GM12864 (cell line): ENCODE results near the gene SMC3.
"Not testable (repeated sequence)": the region's sequence is repeated elsewhere in the genome, so short reads cannot be mapped to it uniquely, and the experiment has no call there.

Experiments
- DNase-seq: peaks from one replicate; pipeline ENCODE4 v3.0.0-alpha.2; 2011; ENCODE audit warnings: low read depth
- H3K4me3 ChIP-seq: 2 replicates; pipeline ENCODE4 v1.5.1; 2011; ENCODE audit warnings: mild to moderate bottlenecking, low read depth, low read length, control low read depth
- TF ChIP-seq, protein P1 (sequence below): IDR thresholded peaks from 2 replicates; pipeline ENCODE4 v1.5.1; 2011; ENCODE audit warnings: low read depth, mild to moderate bottlenecking, moderate library complexity, low read length, control low read depth, inconsistent platforms; ENCODE audit errors: missing control alignments

SMC3 gene

GRCh38 chr10:110608087-110608486 lies 40.6 kb downstream of the SMC3 start:
- no peak for DNase-seq
- TF ChIP-seq, protein P1, sequence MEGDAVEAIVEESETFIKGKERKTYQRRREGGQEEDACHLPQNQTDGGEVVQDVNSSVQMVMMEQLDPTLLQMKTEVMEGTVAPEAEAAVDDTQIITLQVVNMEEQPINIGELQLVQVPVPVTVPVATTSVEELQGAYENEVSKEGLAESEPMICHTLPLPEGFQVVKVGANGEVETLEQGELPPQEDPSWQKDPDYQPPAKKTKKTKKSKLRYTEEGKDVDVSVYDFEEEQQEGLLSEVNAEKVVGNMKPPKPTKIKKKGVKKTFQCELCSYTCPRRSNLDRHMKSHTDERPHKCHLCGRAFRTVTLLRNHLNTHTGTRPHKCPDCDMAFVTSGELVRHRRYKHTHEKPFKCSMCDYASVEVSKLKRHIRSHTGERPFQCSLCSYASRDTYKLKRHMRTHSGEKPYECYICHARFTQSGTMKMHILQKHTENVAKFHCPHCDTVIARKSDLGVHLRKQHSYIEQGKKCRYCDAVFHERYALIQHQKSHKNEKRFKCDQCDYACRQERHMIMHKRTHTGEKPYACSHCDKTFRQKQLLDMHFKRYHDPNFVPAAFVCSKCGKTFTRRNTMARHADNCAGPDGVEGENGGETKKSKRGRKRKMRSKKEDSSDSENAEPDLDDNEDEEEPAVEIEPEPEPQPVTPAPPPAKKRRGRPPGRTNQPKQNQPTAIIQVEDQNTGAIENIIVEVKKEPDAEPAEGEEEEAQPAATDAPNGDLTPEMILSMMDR, result no peak
- H3K4me3 ChIP-seq, result no peak overlapping the region

GRCh38 chr10:110609605-110610004 lies 42.1 kb downstream of the SMC3 start:
- no peak overlapping the region for H3K4me3 ChIP-seq
- DNase-seq, result no peak
- TF ChIP-seq, protein P1, result no peak

GRCh38 chr10:110610308-110610774 lies 42.8 kb downstream of the SMC3 start:
- DNase-seq, result no peak
- TF ChIP-seq, protein P1, result peak; percentile 79
- H3K4me3 ChIP-seq, result no peak overlapping the region

- not testable (repeated sequence) for H3K4me3 ChIP-seq, DNase-seq
Observed at GRCh38 chr10:110610781-110611180, 43.3 kb downstream of the SMC3 start.

GRCh38 chr10:110612087-110612486 lies 44.6 kb downstream of the SMC3 start:
- no peak for DNase-seq
- H3K4me3 ChIP-seq, result no peak overlapping the region
- TF ChIP-seq, protein P1, result no peak

- TF ChIP-seq, protein P1, result no peak
- DNase-seq, result no peak
- no peak overlapping the region for H3K4me3 ChIP-seq
Observed at GRCh38 chr10:110612629-110613028, 45.1 kb downstream of the SMC3 start.

GRCh38 chr10:110613341-110613995 lies 46.0 kb downstream of the SMC3 start:
- H3K4me3 ChIP-seq, result no peak overlapping the region
- TF ChIP-seq, protein P1, result no peak
- no peak for DNase-seq
